Activated CD8-positive, alpha-beta T cell treated with anti-CD3 and anti-CD28 coated beads, Interleukin-2, amount 10 ng/mL, durations not matched to agents 7 days and 5 days (primary cell): Measurements from ENCODE around the gene NCAPH2. TPM values are rescaled to one million over a fixed set of nuclear protein-coding genes. Genes with fewer than 3 reads are reported as not detected.

Experiments
- ATAC-seq: fragments of 150-1000 bp; cut with Tn5 transposase; one replicate; pipeline ENCODE4 v1.10.0; 2021; ENCODE audit warnings: moderate library complexity
- CTCF ChIA-PET: fragments of 350-600 bp; sonication (Branson Sonifier 250); formaldehyde crosslinking; loops from one replicate; lab custom pipeline; 2021; ENCODE audit warnings: antibody characterized with exemption; lab: Charles Lee
- POLR2A ChIA-PET: fragments of 350-600 bp; sonication (Branson Sonifier 250); formaldehyde crosslinking; loops from one replicate; lab custom pipeline; 2021; ENCODE audit warnings: antibody characterized with exemption; lab: Charles Lee
- DNase-seq: peaks from one replicate; pipeline ENCODE4 v3.0.0-alpha.2; 2020
- H3K27ac Mint-ChIP-seq: one replicate; pipeline ENCODE4 v1.8.0; 2021; ENCODE audit warnings: mild to moderate bottlenecking, mixed read lengths
- H3K27me3 Mint-ChIP-seq: one replicate; pipeline ENCODE4 v1.8.0; 2021; ENCODE audit warnings: low read depth, mixed read lengths
- H3K36me3 Mint-ChIP-seq: one replicate; pipeline ENCODE4 v1.8.0; 2021; ENCODE audit warnings: low read depth, mixed read lengths
- H3K4me1 Mint-ChIP-seq: one replicate; pipeline ENCODE4 v1.8.0; 2021; ENCODE audit warnings: low read depth, mixed read lengths
- H3K4me3 Mint-ChIP-seq: one replicate; pipeline ENCODE4 v1.8.0; 2021; ENCODE audit warnings: mild to moderate bottlenecking, mixed read lengths
- H3K9me3 Mint-ChIP-seq: one replicate; pipeline ENCODE4 v1.8.0; 2022; ENCODE audit warnings: mixed read lengths; ENCODE audit not compliant: insufficient read depth
- total RNA-seq, 2 experiments: library from RNA; stranded (reverse); gene quantifications; one replicate each; pipeline ENCODE4 v1.2.3, GENCODE V29; 2021

Gene NCAPH2
- total RNA-seq, 2 experiments from 2014 or later = 146 to 150 TPM

- ChIA-PET POLR2A (interaction anchor here (0.7 to 8.7 kb wide), 6 partner anchors 11 to 92 kb away, joined by 5 to 335 read pairs (median 62); partner anchors contain the start of genes CHKB, KLHDC7B, LMF2 and NCAPH2), CTCF (interaction anchor here (1.2 to 6.5 kb wide), 7 partner anchors 10 to 276 kb away, joined by 3 to 116 read pairs (median 21); partner anchors contain the start of genes KLHDC7B, LMF2 and NCAPH2)
- Mint-ChIP-seq H3K36me3 (peaks cover 44% of the 10 kb centered on the region), H3K4me1 (peaks cover 49% of the 10 kb centered on the region), H3K4me3 (peak overlapping the region; percentile 80), H3K27me3 (no peaks in the 10 kb centered on the region), H3K9me3 (no peaks in the 10 kb centered on the region), H3K27ac (peak overlapping the region; percentile 91)
- ATAC-seq (no peak), DNase-seq (no peak)
These were observed 20.1 kb downstream of the NCAPH2 start for GRCh38 chr22:50527921-50528681.

- Mint-ChIP-seq H3K27me3 (no peaks in the 10 kb centered on the region), H3K27ac (peak overlapping the region; percentile 91), H3K9me3 (no peaks in the 10 kb centered on the region), H3K36me3 (peaks cover 40% of the 10 kb centered on the region), H3K4me3 (peak overlapping the region; percentile 80), H3K4me1 (peaks cover 51% of the 10 kb centered on the region)
- ChIA-PET CTCF (interaction anchor here (0.6 to 6.5 kb wide), 7 partner anchors 9 to 277 kb away, joined by 3 to 116 read pairs (median 4); partner anchors contain the start of genes LMF2 and NCAPH2), POLR2A (interaction anchor here (1.0 to 8.7 kb wide), 6 partner anchors 10 to 92 kb away, joined by 3 to 335 read pairs (median 62); partner anchors contain the start of genes KLHDC7B, LMF2, NCAPH2 and SYCE3)
- no peak for ATAC-seq
- no peak for DNase-seq
These were observed 20.8 kb downstream of the NCAPH2 start for GRCh38 chr22:50528682-50529415.

- ATAC-seq (no peak), DNase-seq (no peak)
- Mint-ChIP-seq H3K4me3 (peak overlapping the region; percentile 80), H3K27me3 (no peaks in the 10 kb centered on the region), H3K9me3 (no peaks in the 10 kb centered on the region), H3K27ac (peak overlapping the region; percentile 91), H3K36me3 (peaks cover 41% of the 10 kb centered on the region), H3K4me1 (peaks cover 52% of the 10 kb centered on the region)
- POLR2A ChIA-PET = interaction anchor here (0.6 to 8.7 kb wide), 11 partner anchors 10 to 170 kb away, joined by 3 to 335 read pairs (median 5); partner anchors contain the start of genes KLHDC7B, LMF2, NCAPH2 and SYCE3
- CTCF ChIA-PET = interaction anchor here (0.6 to 6.5 kb wide), 6 partner anchors 8 to 277 kb away, joined by 3 to 116 read pairs (median 4); partner anchors contain the start of gene SYCE3
These were observed 21.4 kb downstream of the NCAPH2 start for GRCh38 chr22:50529416-50529896.

GRCh38 chr22:50529897-50530579 is 22.0 kb downstream of the NCAPH2 start, which contains the start of gene TYMP:
TSS of gene TYMP (minus strand) at chr22:50530012. CDS start at chr22:50529709, 303 bp downstream.
- Mint-ChIP-seq H3K27me3 (no peaks in the 10 kb centered on the region), H3K36me3 (peaks cover 37% of the 10 kb centered on the region), H3K9me3 (no peaks in the 10 kb centered on the region), H3K4me1 (peaks cover 51% of the 10 kb centered on the region), H3K4me3 (peak within 1 kb of the TSS; percentile 94), H3K27ac (peak within 1 kb of the TSS; percentile 100)
- peak; percentile 32 for ATAC-seq
- ChIA-PET POLR2A (interaction anchor here (0.6 to 8.7 kb wide), 10 partner anchors 9 to 169 kb away, joined by 3 to 335 read pairs (median 4); partner anchors contain the start of genes KLHDC7B, LMF2, NCAPH2 and SYCE3), CTCF (interaction anchor here (1.0 to 6.5 kb wide), 3 partner anchors 8 to 33 kb away, joined by 5 to 116 read pairs (median 7); partner anchors contain the start of gene SYCE3)
- DNase-seq = peak; percentile 85

- ATAC-seq = peak; percentile 4
- peaks cover 37% of the 10 kb centered on the region for H3K36me3 Mint-ChIP-seq
- H3K4me1 Mint-ChIP-seq = peaks cover 51% of the 10 kb centered on the region
- no peak for DNase-seq
- ChIA-PET CTCF (no interaction called here), POLR2A (interaction anchor here (0.6 to 8.7 kb wide), 8 partner anchors 8 to 340 kb away, joined by 3 to 335 read pairs (median 10); partner anchors contain the start of genes CHKB, KLHDC7B and SYCE3)
- peak overlapping the region; percentile 100 for H3K27ac Mint-ChIP-seq
- peak overlapping the region; percentile 94 for H3K4me3 Mint-ChIP-seq
- H3K27me3 Mint-ChIP-seq = no peaks in the 10 kb centered on the region
- no peaks in the 10 kb centered on the region for H3K9me3 Mint-ChIP-seq
These were observed 22.5 kb downstream of the NCAPH2 start for GRCh38 chr22:50530580-50530876.

- POLR2A ChIA-PET = interaction anchor here (0.6 to 8.7 kb wide), 11 partner anchors 8 to 340 kb away, joined by 3 to 335 read pairs (median 5); partner anchors contain the start of genes CHKB, KLHDC7B and SYCE3
- Mint-ChIP-seq H3K4me3 (peak overlapping the region; percentile 94), H3K4me1 (peaks cover 51% of the 10 kb centered on the region), H3K27ac (peak overlapping the region; percentile 100), H3K9me3 (no peaks in the 10 kb centered on the region), H3K27me3 (no peaks in the 10 kb centered on the region), H3K36me3 (peaks cover 37% of the 10 kb centered on the region)
- peak; percentile 47 for ATAC-seq
- DNase-seq = peak; percentile 92
- CTCF ChIA-PET = interaction anchor here (1.1 kb wide), 1 partner anchor 90 kb away, joined by 3 read pairs; no protein-coding TSS in a partner anchor
These were observed 23.0 kb downstream of the NCAPH2 start for GRCh38 chr22:50530877-50531545.

- CTCF ChIA-PET = interaction anchor here (1.0 to 1.1 kb wide), 2 partner anchors 9 to 89 kb away, joined by 3 read pairs; no protein-coding TSS in a partner anchor
- no peaks in the 10 kb centered on the region for H3K27me3 Mint-ChIP-seq
- POLR2A ChIA-PET = interaction anchor here (0.8 to 8.7 kb wide), 9 partner anchors 7 to 341 kb away, joined by 3 to 335 read pairs (median 6); partner anchors contain the start of genes CHKB, KLHDC7B and SYCE3
- ATAC-seq (peak; percentile 32), DNase-seq (peak; percentile 84)
- H3K27ac Mint-ChIP-seq = peak overlapping the region; percentile 100
- H3K9me3 Mint-ChIP-seq = no peaks in the 10 kb centered on the region
- peaks cover 37% of the 10 kb centered on the region for H3K36me3 Mint-ChIP-seq
- H3K4me3 Mint-ChIP-seq = peak overlapping the region; percentile 94
- peaks cover 55% of the 10 kb centered on the region for H3K4me1 Mint-ChIP-seq
These were observed 23.5 kb downstream of the NCAPH2 start for GRCh38 chr22:50531546-50531961.

GRCh38 chr22:50531962-50532674 is 24.1 kb downstream of the NCAPH2 start:
- ChIA-PET CTCF (interaction anchor here (1.0 to 1.1 kb wide), 3 partner anchors 9 to 89 kb away, joined by 3 to 5 read pairs (median 3); no protein-coding TSS in a partner anchor), POLR2A (interaction anchor here (0.8 to 8.7 kb wide), 9 partner anchors 7 to 341 kb away, joined by 3 to 335 read pairs (median 6); partner anchors contain the start of genes CHKB, KLHDC7B and SYCE3)
- Mint-ChIP-seq H3K4me3 (peak overlapping the region; percentile 94), H3K36me3 (peaks cover 33% of the 10 kb centered on the region), H3K27ac (peak overlapping the region; percentile 100), H3K27me3 (no peaks in the 10 kb centered on the region), H3K9me3 (no peaks in the 10 kb centered on the region), H3K4me1 (peaks cover 53% of the 10 kb centered on the region)
- DNase-seq (no peak), ATAC-seq (no peak)
